HG03135 (cell line): Measurements from ENCODE around the gene IDH3B.
"Not testable (repeated sequence)": the region's sequence is repeated elsewhere in the genome, so short reads cannot be mapped to it uniquely, and the experiment has no call there.

Experiments used
- ATAC-seq: cut with Tn5 transposase; IDR thresholded peaks from one replicate; pipeline ENCODE4 v1.9.1; 2021; ENCODE audit warnings: mild to moderate bottlenecking, moderate library complexity; ENCODE audit not compliant: unreplicated experiment

IDH3B gene

GRCh38 chr20:2663887-2664719 is at the start of gene IDH3B:
IDH3B (minus strand) TSS chr20:2664216; CDS start chr20:2664188, 28 bp downstream.
- peak; percentile 82 for ATAC-seq

- no peak for ATAC-seq
These were observed 49.3 kb upstream of the IDH3B start for GRCh38 chr20:2713285-2713684.

GRCh38 chr20:2709205-2709981 is 45.4 kb upstream of the IDH3B start:
- ATAC-seq, result no peak

GRCh38 chr20:2708665-2709064 is 44.6 kb upstream of the IDH3B start:
- ATAC-seq, result no peak

GRCh38 chr20:2708073-2708415 is 44.0 kb upstream of the IDH3B start:
- ATAC-seq, result no peak

GRCh38 chr20:2707353-2708072 is 43.5 kb upstream of the IDH3B start:
- ATAC-seq, result no peak

GRCh38 chr20:2706688-2707352 is 42.8 kb upstream of the IDH3B start:
- no peak for ATAC-seq

GRCh38 chr20:2705931-2706645 is 42.1 kb upstream of the IDH3B start:
- no peak for ATAC-seq

- no peak for ATAC-seq
These were observed 39.9 kb upstream of the IDH3B start for GRCh38 chr20:2703716-2704475.

GRCh38 chr20:2701671-2702081 is 37.7 kb upstream of the IDH3B start:
- ATAC-seq, result no peak

- ATAC-seq, result no peak
These were observed 37.1 kb upstream of the IDH3B start for GRCh38 chr20:2700913-2701620.

GRCh38 chr20:2699775-2700413 is 35.9 kb upstream of the IDH3B start:
- ATAC-seq, result no peak

- no peak for ATAC-seq
These were observed 34.9 kb upstream of the IDH3B start for GRCh38 chr20:2698912-2699311.

- no peak for ATAC-seq
These were observed 34.3 kb upstream of the IDH3B start for GRCh38 chr20:2698186-2698817.

GRCh38 chr20:2697768-2698167 is 33.8 kb upstream of the IDH3B start:
- no peak for ATAC-seq

- ATAC-seq, result no peak
These were observed 32.6 kb upstream of the IDH3B start for GRCh38 chr20:2696646-2697045.

GRCh38 chr20:2695984-2696525 is 32.0 kb upstream of the IDH3B start:
- not testable (repeated sequence) for ATAC-seq
